A673 (cell line): ENCODE results near the gene SIGLEC6. TPM values are rescaled to one million over a fixed set of nuclear protein-coding genes. Genes with fewer than 3 reads are reported as not detected.

Experiments used
- BruUV-seq: library from RNA; stranded (reverse); fragments of 400-500 nt; replicated peaks from 2 replicates; lab custom pipeline; 2021; lab: Mats Ljungman, UMichigan
- CTCF ChIA-PET: fragments of 300-600 bp; sonication (Branson Sonifier 250); formaldehyde crosslinking; loops from one replicate; lab custom pipeline; 2022; ENCODE audit warnings: antibody characterized with exemption; lab: Charles Lee
- POLR2A ChIA-PET: fragments of 300-600 bp; sonication (Branson Sonifier 250); formaldehyde crosslinking; loops from one replicate; lab custom pipeline; 2022; ENCODE audit warnings: antibody characterized with exemption; ENCODE audit not compliant: low non-redundant PET; lab: Charles Lee
- DNase-seq: peaks from one replicate; pipeline ENCODE4 v3.0.0-alpha.2; 2015; ENCODE audit warnings: low spot score
- H3K27ac ChIP-seq: fragments of 200-600 bp; sonication (generic); 2 replicates; pipeline ENCODE4 v1.5.1; 2016; ENCODE audit warnings: mixed run types, low read depth, mild to moderate bottlenecking, mixed read lengths, antibody characterized with exemption, low read length; ENCODE audit not compliant: poor library complexity, severe bottlenecking
- H3K27me3 ChIP-seq: fragments of 200-600 bp; sonication (generic); replicated peaks from 2 replicates; pipeline ENCODE4 v1.6.1; 2017; ENCODE audit warnings: mixed run types, low read depth, mild to moderate bottlenecking, mixed read lengths, antibody characterized with exemption, low read length; ENCODE audit not compliant: insufficient read depth, poor library complexity
- H3K36me3 ChIP-seq: fragments of 200-600 bp; sonication (generic); 2 replicates; pipeline ENCODE4 v1.6.1; 2016; ENCODE audit warnings: mixed run types, mild to moderate bottlenecking, mixed read lengths, antibody characterized with exemption, low read length; ENCODE audit not compliant: insufficient read depth, poor library complexity, severe bottlenecking
- H3K4me1 ChIP-seq: fragments of 200-600 bp; sonication (generic); 2 replicates; pipeline ENCODE4 v1.6.1; 2017; ENCODE audit warnings: mixed run types, mild to moderate bottlenecking, mixed read lengths, antibody characterized with exemption, low read length; ENCODE audit not compliant: insufficient read depth, poor library complexity, severe bottlenecking
- H3K4me3 ChIP-seq: fragments of 200-600 bp; sonication (generic); 2 replicates; pipeline ENCODE4 v1.5.1; 2016; ENCODE audit warnings: low read depth, mixed run types, mild to moderate bottlenecking, mixed read lengths, low read length; ENCODE audit not compliant: poor library complexity, severe bottlenecking
- H3K9me3 ChIP-seq: fragments of 200-600 bp; sonication (generic); 2 replicates; pipeline ENCODE4 v1.6.1; 2016; ENCODE audit warnings: mixed run types, low read depth, mild to moderate bottlenecking, mixed read lengths, antibody characterized with exemption, low read length; ENCODE audit not compliant: poor library complexity, severe bottlenecking
- EZH2 ChIP-seq: fragments of 200-600 bp; sonication (generic); IDR thresholded peaks from 2 replicates; pipeline ENCODE4 v1.6.1; 2017; ENCODE audit warnings: borderline replicate concordance, low read depth, mild to moderate bottlenecking, mixed read lengths, antibody characterized with exemption, low read length; ENCODE audit not compliant: poor library complexity, severe bottlenecking
- intact Hi-C: fragments of 100-400 bp; cut with micrococcal nuclease; formaldehyde crosslinking; loops from one replicate; pipeline ENCODE4 v1.10.0; 2022; ENCODE audit not compliant: unreplicated experiment
- total RNA-seq: library from RNA; stranded (reverse); gene quantifications from 2 replicates; pipeline ENCODE4 v1.2.3, GENCODE V29; 2021
- TF ChIP-seq, protein P1 (sequence below): fragments of 300-800, 200-600 bp; sonication (generic); conservative IDR thresholded peaks from 2 replicates; pipeline ENCODE4 v1.5.1; 2017; ENCODE audit warnings: low read depth, mild to moderate bottlenecking, antibody characterized with exemption, low read length, moderate library complexity, mixed read lengths

SIGLEC6 gene
- total RNA-seq, 1 experiment from 2014 or later: not detected

GRCh38 chr19:51547397-51548212, 16.1 kb upstream of the SIGLEC6 start:
- BruUV-seq: no TSS peak
- Histone ChIP-seq H3K9me3 (no peaks in the 10 kb centered on the region), H3K27ac (no peak overlapping the region), H3K36me3 (no peaks in the 10 kb centered on the region), H3K4me1 (no peaks in the 10 kb centered on the region), H3K4me3 (no peak overlapping the region), H3K27me3 (peaks cover 75% of the 10 kb centered on the region)
- POLR2A ChIA-PET: no interaction called here
- intact Hi-C loops: no loop called here
- no peak for DNase-seq
- TF ChIP-seq, protein P1, sequence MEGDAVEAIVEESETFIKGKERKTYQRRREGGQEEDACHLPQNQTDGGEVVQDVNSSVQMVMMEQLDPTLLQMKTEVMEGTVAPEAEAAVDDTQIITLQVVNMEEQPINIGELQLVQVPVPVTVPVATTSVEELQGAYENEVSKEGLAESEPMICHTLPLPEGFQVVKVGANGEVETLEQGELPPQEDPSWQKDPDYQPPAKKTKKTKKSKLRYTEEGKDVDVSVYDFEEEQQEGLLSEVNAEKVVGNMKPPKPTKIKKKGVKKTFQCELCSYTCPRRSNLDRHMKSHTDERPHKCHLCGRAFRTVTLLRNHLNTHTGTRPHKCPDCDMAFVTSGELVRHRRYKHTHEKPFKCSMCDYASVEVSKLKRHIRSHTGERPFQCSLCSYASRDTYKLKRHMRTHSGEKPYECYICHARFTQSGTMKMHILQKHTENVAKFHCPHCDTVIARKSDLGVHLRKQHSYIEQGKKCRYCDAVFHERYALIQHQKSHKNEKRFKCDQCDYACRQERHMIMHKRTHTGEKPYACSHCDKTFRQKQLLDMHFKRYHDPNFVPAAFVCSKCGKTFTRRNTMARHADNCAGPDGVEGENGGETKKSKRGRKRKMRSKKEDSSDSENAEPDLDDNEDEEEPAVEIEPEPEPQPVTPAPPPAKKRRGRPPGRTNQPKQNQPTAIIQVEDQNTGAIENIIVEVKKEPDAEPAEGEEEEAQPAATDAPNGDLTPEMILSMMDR: no peak
- TF ChIP-seq EZH2: no peak
- CTCF ChIA-PET: no interaction called here

GRCh38 chr19:51546650-51547396, 15.4 kb upstream of the SIGLEC6 start:
- H3K36me3 ChIP-seq: no peaks in the 10 kb centered on the region
- POLR2A ChIA-PET: no interaction called here
- no peak for DNase-seq
- intact Hi-C loops: no loop called here
- H3K4me3 ChIP-seq: no peak overlapping the region
- H3K27ac ChIP-seq: no peak overlapping the region
- BruUV-seq: no TSS peak
- no peaks in the 10 kb centered on the region for H3K9me3 ChIP-seq
- peaks cover 81% of the 10 kb centered on the region for H3K27me3 ChIP-seq
- TF ChIP-seq, protein P1: no peak
- TF ChIP-seq EZH2: no peak
- H3K4me1 ChIP-seq: no peaks in the 10 kb centered on the region
- CTCF ChIA-PET: no interaction called here

DNA sequence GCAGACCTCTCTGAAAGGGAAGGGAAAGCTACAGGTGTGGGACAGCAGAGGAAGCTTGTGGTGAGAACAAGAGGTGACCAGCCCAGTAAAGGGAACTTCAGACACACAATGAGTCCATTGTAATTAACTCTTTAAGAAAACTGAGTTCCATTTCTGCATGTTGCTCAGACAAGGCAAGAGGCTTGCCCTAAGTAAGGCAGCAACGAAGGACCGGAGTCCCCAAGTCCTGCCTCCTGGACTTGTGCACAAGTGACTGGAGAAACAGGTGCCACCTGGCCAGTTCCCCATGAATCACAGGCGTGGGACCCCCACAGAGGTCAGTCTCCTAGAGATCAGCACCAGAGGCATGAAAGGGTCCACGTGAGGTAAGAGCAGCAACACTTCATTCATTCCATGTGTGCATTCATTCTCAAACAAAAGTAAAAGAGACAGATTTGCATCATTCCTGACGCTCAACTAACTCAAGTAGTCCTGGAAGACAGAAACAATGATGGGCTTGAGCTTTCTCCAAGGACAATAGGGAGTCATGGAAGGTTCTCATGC, 14.7 kb upstream of the SIGLEC6 start:
- Histone ChIP-seq H3K27ac (no peak overlapping the region), H3K4me1 (no peaks in the 10 kb centered on the region), H3K9me3 (no peaks in the 10 kb centered on the region), H3K27me3 (peaks cover 79% of the 10 kb centered on the region), H3K4me3 (no peak overlapping the region), H3K36me3 (no peaks in the 10 kb centered on the region)
- DNase-seq: no peak
- intact Hi-C loops: no loop called here
- BruUV-seq: no TSS peak
- CTCF ChIA-PET: no interaction called here
- POLR2A ChIA-PET: no interaction called here
- TF ChIP-seq, protein P1: no peak
- no peak for TF ChIP-seq EZH2
